SK-N-SH (cell line): ENCODE data around the gene USO1. TPM values are rescaled to one million over a fixed set of nuclear protein-coding genes. Genes with fewer than 3 reads are reported as not detected.

ENCODE experiments used
- CTCF ChIA-PET: fragments of 300-600, 350-600 bp; formaldehyde crosslinking; extraction: SDS; loops from one replicate; lab custom pipeline; 2021; lab: Yijun Ruan, JAX
- POLR2A ChIA-PET: fragments of 350-600 bp; sonication (Branson Sonifier 250); formaldehyde crosslinking; extraction: SDS; loops from one replicate; lab custom pipeline; 2020; ENCODE audit warnings: antibody characterized with exemption, inconsistent platforms; lab: Yijun Ruan, JAX
- DNase-seq: peaks from one replicate; pipeline ENCODE4 v3.0.0; 2012
- H2AFZ ChIP-seq: fragments of 200-600 bp; sonication (generic); 2 replicates; pipeline ENCODE4 v1.8.1; 2016; ENCODE audit warnings: antibody characterized with exemption, mild to moderate bottlenecking, low read depth
- H3F3A ChIP-seq: fragments of 200-600 bp; sonication (generic); replicated peaks from 2 replicates; pipeline ENCODE3; 2016; ENCODE audit warnings: antibody characterized with exemption, mild to moderate bottlenecking; ENCODE audit not compliant: insufficient read depth
- H3K27ac ChIP-seq, 2 experiments: fragments of 200-500 bp in 1 of 2; fragments of 200-600 bp in 1 of 2; sonication (Bioruptor generic) in 1 of 2; sonication (generic), shearing (Covaris generic) in 1 of 2; 2 replicates each; pipeline versions ENCODE4 v1.5.1 to v1.6.1; 2014 to 2016; ENCODE audit warnings: low read depth in 2 of 2, inconsistent platforms in 1 of 2, low read length in 1 of 2, mild to moderate bottlenecking in 1 of 2, mixed read lengths in 1 of 2
- H3K27me3 ChIP-seq: fragments of 200-600 bp; sonication (generic), shearing (Covaris generic); 2 replicates; pipeline ENCODE4 v1.6.1; 2016; ENCODE audit warnings: mixed run types; ENCODE audit not compliant: insufficient read depth
- H3K36me3 ChIP-seq, 2 experiments: fragments of 200-500 bp in 1 of 2; fragments of 200-600 bp in 1 of 2; sonication (Bioruptor generic) in 1 of 2; sonication (generic) in 1 of 2; replicated peaks in 1 of 2; 2 replicates each; pipeline versions ENCODE3 to v1.5.1; 2014 to 2016; ENCODE audit warnings: low read length in 1 of 2, mild to moderate bottlenecking in 1 of 2; ENCODE audit not compliant: insufficient read depth in 2 of 2, control insufficient read depth in 1 of 2
- H3K4me1 ChIP-seq, 2 experiments: fragments of 200-500 bp in 1 of 2; fragments of 200-600 bp in 1 of 2; sonication (Bioruptor generic) in 1 of 2; sonication (generic), shearing (Covaris generic) in 1 of 2; 2 replicates each; pipeline versions ENCODE4 v1.5.1 to v1.6.1; 2014 to 2016; ENCODE audit warnings: low read depth in 1 of 2, low read length in 1 of 2, mixed run types in 1 of 2; ENCODE audit not compliant: insufficient read depth in 2 of 2, control insufficient read depth in 1 of 2
- H3K4me2 ChIP-seq: fragments of 200-600 bp; sonication (generic), shearing (Covaris generic); 2 replicates; pipeline ENCODE4 v1.6.1; 2017; ENCODE audit warnings: mixed run types
- H3K4me3 ChIP-seq, 2 experiments: fragments of 200-500 bp in 1 of 2; fragments of 200-600 bp in 1 of 2; sonication (Bioruptor generic) in 1 of 2; sonication (generic), shearing (Covaris generic) in 1 of 2; 2 replicates each; pipeline versions ENCODE4 v1.5.1 to v1.8.1; 2014 to 2016; ENCODE audit warnings: low read depth in 2 of 2, inconsistent platforms in 1 of 2, low read length in 1 of 2, mild to moderate bottlenecking in 1 of 2, mixed read lengths in 1 of 2, moderate library complexity in 1 of 2
- H3K79me2 ChIP-seq: fragments of 200-600 bp; sonication (generic); 2 replicates; pipeline ENCODE4 v1.8.1; 2017; ENCODE audit warnings: mild to moderate bottlenecking; ENCODE audit not compliant: insufficient read depth
- H3K9ac ChIP-seq: fragments of 200-600 bp; sonication (generic); 2 replicates; pipeline ENCODE4 v1.6.1; 2017; ENCODE audit warnings: mixed run types
- H3K9me2 ChIP-seq: fragments of 200-600 bp; sonication (generic); 2 replicates; pipeline ENCODE4 v1.6.1; 2017; ENCODE audit warnings: mixed run types
- H3K9me3 ChIP-seq: fragments of 200-600 bp; sonication (generic); 2 replicates; pipeline ENCODE4 v1.6.1; 2017; ENCODE audit warnings: mixed run types, mild to moderate bottlenecking, moderate library complexity
- H4K20me1 ChIP-seq: fragments of 200-600 bp; sonication (generic); 2 replicates; pipeline ENCODE4 v1.6.1; 2017; ENCODE audit warnings: mild to moderate bottlenecking, mixed run types; ENCODE audit not compliant: insufficient read depth
- CHD2 ChIP-seq: fragments of 150-350 bp; IDR thresholded peaks from 2 replicates; pipeline ENCODE4 v1.6.1; 2018; ENCODE audit warnings: low read length; ENCODE audit not compliant: partially characterized antibody
- FOSL2 ChIP-seq: IDR thresholded peaks from 2 replicates; pipeline ENCODE4 v1.4.0; 2012; ENCODE audit warnings: low read depth, mild to moderate bottlenecking, moderate library complexity, borderline replicate concordance
- MEF2A ChIP-seq: IDR thresholded peaks from 2 replicates; pipeline ENCODE4 v1.4.0; 2012; ENCODE audit warnings: low read depth, borderline replicate concordance
- MXI1 ChIP-seq: IDR thresholded peaks from 2 replicates; pipeline ENCODE4 v1.6.1; 2012; ENCODE audit warnings: mild to moderate bottlenecking, low read depth, low read length, improper control_type of control experiment
- NFIC ChIP-seq: IDR thresholded peaks from 2 replicates; pipeline ENCODE4 v1.4.0; 2012; ENCODE audit warnings: borderline replicate concordance
- NRF1 ChIP-seq: IDR thresholded peaks from 2 replicates; pipeline ENCODE4 v1.6.1; 2012; ENCODE audit warnings: low read depth, mild to moderate bottlenecking, low read length
- POLR2AphosphoS5 ChIP-seq: IDR thresholded peaks from 2 replicates; pipeline ENCODE4 v1.6.1; 2012; ENCODE audit warnings: low read depth, low read length
- RAD21 ChIP-seq: IDR thresholded peaks from 2 replicates; pipeline ENCODE4 v1.6.1; 2012; ENCODE audit warnings: mild to moderate bottlenecking, low read length
- RCOR1 ChIP-seq: fragments of 150-350 bp; IDR thresholded peaks from 2 replicates; pipeline ENCODE4 v1.6.1; 2017; ENCODE audit warnings: antibody characterized with exemption, low read length
- RXRA ChIP-seq: IDR thresholded peaks from 2 replicates; pipeline ENCODE4 v1.4.0; 2012; ENCODE audit warnings: low read depth, mild to moderate bottlenecking, borderline replicate concordance
- SIN3A ChIP-seq: IDR thresholded peaks from 2 replicates; pipeline ENCODE4 v1.6.1; 2012; ENCODE audit warnings: low read depth, mild to moderate bottlenecking, low read length, moderate library complexity, borderline replicate concordance
- TCF12 ChIP-seq: IDR thresholded peaks from 2 replicates; pipeline ENCODE4 v1.4.0; 2012
- TEAD4 ChIP-seq: IDR thresholded peaks from 2 replicates; pipeline ENCODE4 v1.4.0; 2012; ENCODE audit warnings: mild to moderate bottlenecking, borderline replicate concordance; ENCODE audit not compliant: insufficient read depth
- YY1 ChIP-seq: IDR thresholded peaks from 2 replicates; pipeline ENCODE4 v1.4.0; 2012; ENCODE audit warnings: low read depth, mild to moderate bottlenecking
- WGBS: methylation state at CpG from one replicate; pipeline ENCODE4 v1.1.6; 2017; ENCODE audit warnings: low lambda C conversion rate; 5-methylcytosine and 5-hydroxymethylcytosine counted together
- polyA plus RNA-seq, 3 experiments: library from polyadenylated mRNA; depleted of rRNA; stranded (reverse); fragments of >200 nt; gene quantifications; 2 replicates each; pipeline ENCODE4 v1.2.3, GENCODE V29; 2012
- TF ChIP-seq, protein P1 (sequence below): fragments of 200-600 bp; sonication (generic); IDR thresholded peaks from 2 replicates; pipeline ENCODE4 v1.6.1; 2017; ENCODE audit warnings: antibody characterized with exemption, mild to moderate bottlenecking, moderate library complexity
- TF ChIP-seq, protein P2 (sequence below): IDR thresholded peaks from 2 replicates; pipeline ENCODE4 v1.6.1; 2012; ENCODE audit warnings: mild to moderate bottlenecking, low read depth, low read length, moderate library complexity
- TF ChIP-seq, protein P3 (sequence below): IDR thresholded peaks from 2 replicates; pipeline ENCODE4 v1.4.0; 2012; ENCODE audit warnings: low read depth, borderline replicate concordance
- TF ChIP-seq, protein P4 (sequence below): fragments of 150-350 bp; IDR thresholded peaks from 2 replicates; pipeline ENCODE4 v1.6.1; 2016; ENCODE audit warnings: mild to moderate bottlenecking, low read depth, low read length
- TF ChIP-seq, protein P5 (sequence below): IDR thresholded peaks from 2 replicates; pipeline ENCODE4; 2012

USO1 gene
- polyA plus RNA-seq, 1 of the 3 experiments (the other 2 are of a cell fraction): 25.6 TPM

DNA sequence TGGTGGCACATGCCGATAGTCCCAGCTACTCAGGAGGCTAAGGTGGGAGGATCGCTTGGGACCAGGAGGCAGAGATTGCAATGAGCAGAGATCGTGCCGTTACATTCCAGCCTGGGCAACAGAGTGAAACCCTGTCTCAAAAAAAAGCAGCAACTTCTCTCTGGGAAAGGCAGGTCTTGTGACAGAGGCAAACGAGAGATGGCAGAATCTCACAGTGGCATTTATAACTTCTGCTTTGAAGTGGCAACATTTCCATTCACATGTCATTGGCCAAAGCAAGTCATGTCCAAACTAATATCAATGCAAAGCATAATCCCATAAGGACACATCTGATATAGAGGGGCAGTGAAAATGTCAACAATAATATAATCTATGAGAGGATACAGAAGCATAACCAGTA is 98.0 kb downstream of the USO1 start:
- ChIA-PET POLR2A (no interaction called here), CTCF (interaction anchor here (1.5 kb wide), 1 partner anchor 22 kb away, joined by 3 read pairs; no protein-coding TSS in a partner anchor)
- no peaks in the 10 kb centered on the region for H4K20me1 ChIP-seq

DNA sequence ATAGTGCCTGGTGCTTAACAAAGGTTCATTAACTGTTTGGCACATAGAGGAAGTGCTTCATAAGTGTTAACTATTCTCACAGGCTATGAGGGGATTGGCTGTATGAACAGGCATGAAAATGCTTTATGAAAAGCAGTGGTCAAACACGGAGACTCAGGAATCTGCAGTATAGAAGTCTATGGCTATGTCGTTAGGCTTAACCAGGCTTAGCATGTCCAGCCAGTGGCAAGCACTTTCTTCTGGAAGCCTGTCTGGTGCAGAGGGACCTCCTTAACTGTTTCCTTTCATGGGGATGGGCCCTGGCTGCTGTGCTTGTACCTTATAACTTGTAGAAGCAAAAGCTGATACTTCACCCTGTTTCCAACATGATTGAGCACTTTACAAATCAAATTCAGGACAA is 99.4 kb downstream of the USO1 start:
- Histone ChIP-seq H3K27ac (no peak overlapping the region), H3K36me3 (no peaks in the 10 kb centered on the region), H3K9ac (no peak overlapping the region), H3K9me2 (no peaks in the 10 kb centered on the region), H3K27me3 (no peaks in the 10 kb centered on the region), H3K4me1 (no peaks in the 10 kb centered on the region), H4K20me1 (no peaks in the 10 kb centered on the region), H3K4me3 (no peak overlapping the region), H3K4me2 (no peak overlapping the region), H3F3A (peaks cover 6% of the 10 kb centered on the region), H3K79me2 (no peaks in the 10 kb centered on the region), H3K9me3 (no peaks in the 10 kb centered on the region), H2AFZ (no peak overlapping the region)
- ChIA-PET CTCF (no interaction called here), POLR2A (no interaction called here)
- WGBS: 83% methylated on average over 2 of the region's 2 CpGs
- TF ChIP-seq MXI1 (no peak), POLR2AphosphoS5 (no peak), NRF1 (no peak), FOSL2 (no peak), SIN3A (no peak), CHD2 (no peak), RXRA (no peak), MEF2A (no peak), NFIC (no peak), TCF12 (no peak), TEAD4 (no peak)
- TF ChIP-seq, protein P1, sequence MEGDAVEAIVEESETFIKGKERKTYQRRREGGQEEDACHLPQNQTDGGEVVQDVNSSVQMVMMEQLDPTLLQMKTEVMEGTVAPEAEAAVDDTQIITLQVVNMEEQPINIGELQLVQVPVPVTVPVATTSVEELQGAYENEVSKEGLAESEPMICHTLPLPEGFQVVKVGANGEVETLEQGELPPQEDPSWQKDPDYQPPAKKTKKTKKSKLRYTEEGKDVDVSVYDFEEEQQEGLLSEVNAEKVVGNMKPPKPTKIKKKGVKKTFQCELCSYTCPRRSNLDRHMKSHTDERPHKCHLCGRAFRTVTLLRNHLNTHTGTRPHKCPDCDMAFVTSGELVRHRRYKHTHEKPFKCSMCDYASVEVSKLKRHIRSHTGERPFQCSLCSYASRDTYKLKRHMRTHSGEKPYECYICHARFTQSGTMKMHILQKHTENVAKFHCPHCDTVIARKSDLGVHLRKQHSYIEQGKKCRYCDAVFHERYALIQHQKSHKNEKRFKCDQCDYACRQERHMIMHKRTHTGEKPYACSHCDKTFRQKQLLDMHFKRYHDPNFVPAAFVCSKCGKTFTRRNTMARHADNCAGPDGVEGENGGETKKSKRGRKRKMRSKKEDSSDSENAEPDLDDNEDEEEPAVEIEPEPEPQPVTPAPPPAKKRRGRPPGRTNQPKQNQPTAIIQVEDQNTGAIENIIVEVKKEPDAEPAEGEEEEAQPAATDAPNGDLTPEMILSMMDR: no peak
- TF ChIP-seq, protein P2, sequence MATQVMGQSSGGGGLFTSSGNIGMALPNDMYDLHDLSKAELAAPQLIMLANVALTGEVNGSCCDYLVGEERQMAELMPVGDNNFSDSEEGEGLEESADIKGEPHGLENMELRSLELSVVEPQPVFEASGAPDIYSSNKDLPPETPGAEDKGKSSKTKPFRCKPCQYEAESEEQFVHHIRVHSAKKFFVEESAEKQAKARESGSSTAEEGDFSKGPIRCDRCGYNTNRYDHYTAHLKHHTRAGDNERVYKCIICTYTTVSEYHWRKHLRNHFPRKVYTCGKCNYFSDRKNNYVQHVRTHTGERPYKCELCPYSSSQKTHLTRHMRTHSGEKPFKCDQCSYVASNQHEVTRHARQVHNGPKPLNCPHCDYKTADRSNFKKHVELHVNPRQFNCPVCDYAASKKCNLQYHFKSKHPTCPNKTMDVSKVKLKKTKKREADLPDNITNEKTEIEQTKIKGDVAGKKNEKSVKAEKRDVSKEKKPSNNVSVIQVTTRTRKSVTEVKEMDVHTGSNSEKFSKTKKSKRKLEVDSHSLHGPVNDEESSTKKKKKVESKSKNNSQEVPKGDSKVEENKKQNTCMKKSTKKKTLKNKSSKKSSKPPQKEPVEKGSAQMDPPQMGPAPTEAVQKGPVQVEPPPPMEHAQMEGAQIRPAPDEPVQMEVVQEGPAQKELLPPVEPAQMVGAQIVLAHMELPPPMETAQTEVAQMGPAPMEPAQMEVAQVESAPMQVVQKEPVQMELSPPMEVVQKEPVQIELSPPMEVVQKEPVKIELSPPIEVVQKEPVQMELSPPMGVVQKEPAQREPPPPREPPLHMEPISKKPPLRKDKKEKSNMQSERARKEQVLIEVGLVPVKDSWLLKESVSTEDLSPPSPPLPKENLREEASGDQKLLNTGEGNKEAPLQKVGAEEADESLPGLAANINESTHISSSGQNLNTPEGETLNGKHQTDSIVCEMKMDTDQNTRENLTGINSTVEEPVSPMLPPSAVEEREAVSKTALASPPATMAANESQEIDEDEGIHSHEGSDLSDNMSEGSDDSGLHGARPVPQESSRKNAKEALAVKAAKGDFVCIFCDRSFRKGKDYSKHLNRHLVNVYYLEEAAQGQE: no peak
- TF ChIP-seq, protein P3, sequence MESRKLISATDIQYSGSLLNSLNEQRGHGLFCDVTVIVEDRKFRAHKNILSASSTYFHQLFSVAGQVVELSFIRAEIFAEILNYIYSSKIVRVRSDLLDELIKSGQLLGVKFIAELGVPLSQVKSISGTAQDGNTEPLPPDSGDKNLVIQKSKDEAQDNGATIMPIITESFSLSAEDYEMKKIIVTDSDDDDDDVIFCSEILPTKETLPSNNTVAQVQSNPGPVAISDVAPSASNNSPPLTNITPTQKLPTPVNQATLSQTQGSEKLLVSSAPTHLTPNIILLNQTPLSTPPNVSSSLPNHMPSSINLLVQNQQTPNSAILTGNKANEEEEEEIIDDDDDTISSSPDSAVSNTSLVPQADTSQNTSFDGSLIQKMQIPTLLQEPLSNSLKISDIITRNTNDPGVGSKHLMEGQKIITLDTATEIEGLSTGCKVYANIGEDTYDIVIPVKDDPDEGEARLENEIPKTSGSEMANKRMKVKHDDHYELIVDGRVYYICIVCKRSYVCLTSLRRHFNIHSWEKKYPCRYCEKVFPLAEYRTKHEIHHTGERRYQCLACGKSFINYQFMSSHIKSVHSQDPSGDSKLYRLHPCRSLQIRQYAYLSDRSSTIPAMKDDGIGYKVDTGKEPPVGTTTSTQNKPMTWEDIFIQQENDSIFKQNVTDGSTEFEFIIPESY: no peak
- no peak for DNase-seq

More for the DNA sequence above, 98.0 kb downstream of the USO1 start:
- Histone ChIP-seq H2AFZ (no peak overlapping the region), H3K79me2 (no peaks in the 10 kb centered on the region), H3K9me3 (no peaks in the 10 kb centered on the region), H3K36me3 (no peaks in the 10 kb centered on the region), H3K9me2 (no peaks in the 10 kb centered on the region), H3K4me3 (no peak overlapping the region), H3K9ac (no peak overlapping the region), H3K27ac (no peak overlapping the region), H3F3A (peaks cover 11% of the 10 kb centered on the region), H3K4me2 (no peak overlapping the region), H3K27me3 (no peaks in the 10 kb centered on the region), H3K4me1 (no peaks in the 10 kb centered on the region)
- TF ChIP-seq, protein P4, sequence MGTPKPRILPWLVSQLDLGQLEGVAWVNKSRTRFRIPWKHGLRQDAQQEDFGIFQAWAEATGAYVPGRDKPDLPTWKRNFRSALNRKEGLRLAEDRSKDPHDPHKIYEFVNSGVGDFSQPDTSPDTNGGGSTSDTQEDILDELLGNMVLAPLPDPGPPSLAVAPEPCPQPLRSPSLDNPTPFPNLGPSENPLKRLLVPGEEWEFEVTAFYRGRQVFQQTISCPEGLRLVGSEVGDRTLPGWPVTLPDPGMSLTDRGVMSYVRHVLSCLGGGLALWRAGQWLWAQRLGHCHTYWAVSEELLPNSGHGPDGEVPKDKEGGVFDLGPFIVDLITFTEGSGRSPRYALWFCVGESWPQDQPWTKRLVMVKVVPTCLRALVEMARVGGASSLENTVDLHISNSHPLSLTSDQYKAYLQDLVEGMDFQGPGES: no peak
- no peak for TF ChIP-seq RAD21
- no peak for TF ChIP-seq RCOR1
- TF ChIP-seq, protein P5, sequence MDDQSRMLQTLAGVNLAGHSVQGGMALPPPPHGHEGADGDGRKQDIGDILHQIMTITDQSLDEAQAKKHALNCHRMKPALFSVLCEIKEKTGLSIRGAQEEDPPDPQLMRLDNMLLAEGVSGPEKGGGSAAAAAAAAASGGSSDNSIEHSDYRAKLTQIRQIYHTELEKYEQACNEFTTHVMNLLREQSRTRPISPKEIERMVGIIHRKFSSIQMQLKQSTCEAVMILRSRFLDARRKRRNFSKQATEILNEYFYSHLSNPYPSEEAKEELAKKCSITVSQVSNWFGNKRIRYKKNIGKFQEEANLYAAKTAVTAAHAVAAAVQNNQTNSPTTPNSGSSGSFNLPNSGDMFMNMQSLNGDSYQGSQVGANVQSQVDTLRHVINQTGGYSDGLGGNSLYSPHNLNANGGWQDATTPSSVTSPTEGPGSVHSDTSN: no peak
- no peak for TF ChIP-seq YY1
- TF ChIP-seq MXI1: no peak
- DNase-seq: no peak
- 95% methylated on average over 5 of the region's 5 CpGs for WGBS
